ENCODE results near the gene ANKRD52.
"Not testable (repeated sequence)": the region's sequence is repeated elsewhere in the genome, so short reads cannot be mapped to it uniquely, and the experiment has no call there.

Gene ANKRD52

DNA sequence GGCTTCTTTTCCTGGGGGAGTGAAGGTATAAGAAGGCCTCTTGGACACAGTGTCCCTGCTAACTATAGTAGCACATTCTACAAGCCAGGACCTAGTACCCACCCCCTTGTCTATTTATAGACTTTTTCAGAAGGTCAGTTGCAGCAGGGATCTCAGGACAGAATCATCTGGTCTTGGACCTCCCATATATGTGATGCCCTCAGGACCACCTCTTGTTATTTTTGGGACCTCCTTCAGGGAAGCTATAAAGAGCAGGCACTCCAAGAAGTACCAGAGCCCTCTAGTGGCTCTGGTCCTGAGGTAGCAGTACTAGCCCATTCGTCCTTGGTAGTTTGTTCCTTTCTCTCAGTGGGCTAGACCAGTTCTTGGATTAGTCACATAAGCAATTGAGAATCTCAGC lies 12.8 kb upstream of the ANKRD52 start:
- peak in 1 of 2 donors; percentile 5 for DNase-seq

DNA sequence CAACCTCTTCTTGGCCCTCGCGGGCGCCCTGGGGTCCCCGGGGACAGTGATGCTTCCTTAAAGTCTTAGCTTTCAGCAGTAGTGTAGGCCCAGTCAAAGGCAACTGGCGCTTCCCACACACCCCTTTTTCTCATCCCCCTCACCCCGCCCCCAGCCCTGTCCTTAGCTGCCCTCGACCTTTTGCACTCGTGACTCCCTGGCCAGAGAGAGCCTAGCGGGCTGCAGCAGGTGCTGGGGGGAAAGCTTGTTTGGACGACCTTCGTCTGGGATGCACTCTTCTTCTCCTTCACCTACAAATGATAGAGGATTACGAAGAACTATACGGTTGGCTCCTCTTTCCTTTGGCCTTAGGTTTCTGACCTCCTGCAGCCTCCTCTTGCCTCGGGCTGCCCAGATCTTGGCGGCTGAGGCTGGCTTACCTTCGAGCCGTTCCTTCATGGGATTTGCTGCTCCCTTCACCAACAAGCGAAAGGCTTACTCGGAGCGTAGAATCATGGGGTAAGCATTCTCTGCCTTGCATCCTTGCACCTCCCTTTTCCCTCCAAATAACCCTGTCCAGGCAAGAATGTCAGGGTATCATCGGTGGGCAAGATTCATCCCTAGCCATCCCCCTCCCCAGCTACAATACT lies 9.4 kb upstream of the ANKRD52 start:
- DNase-seq: peak in 1 of 2 donors; percentile 16

DNA sequence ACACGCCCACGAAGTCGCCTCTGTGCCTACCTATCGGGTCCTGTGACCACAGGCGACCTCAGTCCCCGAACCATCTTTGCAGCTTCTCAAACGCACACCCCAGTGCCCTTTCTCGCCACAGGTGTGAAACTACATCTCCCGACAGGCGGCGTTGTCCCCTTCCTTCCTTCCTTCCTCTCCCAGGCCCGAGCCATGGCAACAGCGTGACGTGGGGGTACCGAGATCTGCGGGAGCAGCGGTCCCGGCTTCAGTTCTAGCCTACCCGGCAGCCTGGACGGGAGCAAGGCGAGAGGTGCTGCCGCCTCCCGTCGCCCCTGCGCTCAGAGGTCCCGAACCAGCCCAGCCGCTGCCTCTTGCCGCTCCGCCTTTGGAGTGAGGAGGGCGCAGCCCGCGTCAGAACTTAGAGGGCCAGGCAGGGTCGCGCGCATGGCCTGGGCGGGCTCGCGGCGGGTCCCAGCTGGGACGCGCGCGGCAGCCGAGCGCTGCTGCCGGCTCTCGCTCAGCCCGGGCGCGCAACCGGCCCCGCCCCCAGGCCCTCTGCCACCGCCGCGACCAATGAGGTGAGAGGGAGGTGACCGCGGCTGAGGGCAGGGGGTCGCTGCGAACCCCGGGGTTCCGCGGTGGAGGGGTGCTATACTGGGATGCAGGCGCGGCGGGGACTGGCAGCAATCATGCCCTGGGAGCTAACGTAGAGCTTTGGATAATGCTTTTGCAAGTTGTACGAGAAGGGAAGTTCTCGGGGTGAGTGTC lies 8.7 kb upstream of the ANKRD52 start, which contains the start of gene COQ10A:
Gene COQ10A, plus strand, starts transcription at position 250 of the 750 bp plus-strand sequence. Its CDS starts 177 bp downstream, at position 427.
- DNase-seq: peak; percentile 53 to 80

DNA sequence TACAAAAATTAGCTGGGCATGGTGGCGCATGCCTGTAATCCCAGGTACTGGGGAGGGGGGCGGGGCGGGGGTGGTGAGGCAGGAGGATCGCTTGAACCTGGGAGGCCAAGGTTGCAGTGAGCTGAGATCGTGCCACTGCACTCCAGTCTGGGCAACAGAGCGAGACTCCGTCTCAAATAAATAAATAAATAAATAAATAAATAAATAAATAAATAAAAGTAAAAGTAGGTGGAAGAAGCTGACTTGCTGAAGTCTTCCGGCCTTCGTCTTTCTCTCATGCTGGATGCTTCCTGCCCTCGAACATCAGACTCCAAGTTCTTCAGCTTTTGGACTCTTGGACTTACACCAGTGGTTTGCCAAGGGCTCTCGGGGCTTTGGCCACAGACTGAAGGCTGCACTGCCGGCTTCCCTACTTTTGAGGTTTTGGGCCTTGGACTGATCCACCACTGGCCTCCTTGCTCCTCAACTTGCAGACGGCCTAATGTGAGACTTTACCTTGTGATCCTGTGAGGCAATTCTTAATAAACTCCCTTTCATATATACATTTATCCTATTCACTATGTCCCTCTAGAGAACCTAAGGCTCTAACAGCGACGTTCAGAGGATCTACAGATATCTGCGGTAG lies 8.0 kb upstream of the ANKRD52 start:
- DNase-seq: not testable (repeated sequence)

DNA sequence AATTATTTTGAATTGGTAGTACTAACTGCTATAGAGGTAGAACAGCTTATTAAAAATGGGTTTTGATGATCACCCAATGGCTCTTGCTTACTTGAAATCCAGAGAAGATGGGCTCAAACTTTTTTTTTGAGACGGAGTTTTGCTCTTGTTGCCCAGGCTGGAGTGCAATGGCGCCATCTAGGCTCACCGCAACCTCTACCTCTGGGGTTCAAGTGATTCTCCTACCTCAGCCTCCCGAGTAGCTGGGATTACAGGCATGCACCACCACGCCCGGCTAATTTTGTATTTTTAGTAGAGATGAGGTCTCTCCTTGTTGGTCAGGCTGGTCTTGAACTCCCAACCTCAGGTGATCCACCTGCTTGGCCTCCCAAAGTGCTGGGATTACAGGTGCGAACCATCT lies 4.8 kb upstream of the ANKRD52 start:
- not testable (repeated sequence) for DNase-seq

DNA sequence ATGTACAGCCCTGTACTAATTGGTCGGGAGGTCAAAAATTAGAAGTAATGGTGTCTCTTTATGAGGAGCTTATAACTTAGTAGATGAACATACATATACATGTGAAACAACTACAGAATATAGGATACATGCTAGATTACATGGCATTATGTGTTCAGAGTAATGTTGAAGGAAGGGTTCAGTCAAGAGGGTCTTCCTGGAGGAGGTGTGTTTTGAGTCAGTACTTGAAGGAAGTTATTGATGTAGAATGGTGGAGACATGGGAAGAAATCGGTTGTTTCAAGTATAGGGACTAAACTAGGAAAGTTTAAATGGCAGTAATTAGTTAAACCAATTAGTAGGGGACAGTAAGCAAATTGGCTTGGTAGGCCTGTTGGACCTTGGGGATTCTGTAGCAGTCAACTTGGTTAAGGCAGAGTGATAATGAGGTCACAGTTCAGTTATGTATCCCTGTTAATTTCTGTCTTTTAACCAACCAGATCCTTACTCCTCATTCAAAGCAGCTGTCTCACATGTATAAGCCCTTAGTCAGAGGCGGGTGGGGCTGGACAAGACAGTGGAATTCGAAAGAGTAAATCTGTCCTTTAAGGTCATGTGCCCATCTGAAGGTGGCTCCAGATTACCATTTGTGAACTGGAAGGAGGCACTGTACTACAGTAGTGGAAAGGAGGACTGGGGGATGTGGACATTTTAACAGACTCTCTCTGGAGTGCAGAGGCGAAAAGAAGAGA lies 3.5 kb upstream of the ANKRD52 start:
- no peak for DNase-seq

DNA sequence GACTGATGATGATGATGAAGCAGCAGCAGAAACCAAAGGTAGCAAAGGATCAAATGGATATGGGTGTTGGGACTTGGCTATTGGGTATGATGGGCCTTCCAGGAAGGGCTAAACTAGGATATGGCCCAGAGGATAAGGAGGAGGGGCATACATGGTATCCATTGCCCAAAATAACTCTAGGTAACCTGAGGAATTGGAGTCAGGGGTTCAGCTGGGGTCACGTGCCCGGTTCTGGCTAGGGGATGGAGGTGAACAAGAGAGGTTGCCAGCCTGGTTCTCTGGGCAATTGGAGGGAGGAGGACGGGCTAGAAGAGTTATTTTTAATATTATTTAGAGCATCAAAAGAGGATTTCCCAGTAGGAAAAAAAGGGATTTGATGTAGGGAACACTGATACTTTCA lies 2.7 kb upstream of the ANKRD52 start:
- DNase-seq: no peak

DNA sequence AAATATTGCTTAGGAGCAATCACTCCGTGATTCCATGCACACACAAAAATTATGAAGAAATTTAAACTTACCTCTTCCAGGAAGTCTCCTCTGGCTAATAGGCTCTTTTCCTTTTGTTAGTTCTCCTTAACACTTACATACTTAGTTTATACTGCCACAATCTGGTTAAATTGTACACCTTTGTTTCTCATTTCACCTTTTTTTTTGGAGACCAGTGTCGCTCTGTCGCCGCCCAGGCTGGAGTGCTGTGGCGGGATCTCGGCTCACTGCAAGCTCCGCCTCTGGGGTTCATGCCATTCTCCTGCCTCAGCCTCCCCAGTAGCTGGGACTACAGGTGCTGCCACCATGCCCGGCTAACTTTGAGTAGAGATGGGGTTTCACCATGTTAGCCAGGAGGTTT lies 2.2 kb upstream of the ANKRD52 start:
- no peak for DNase-seq

DNA sequence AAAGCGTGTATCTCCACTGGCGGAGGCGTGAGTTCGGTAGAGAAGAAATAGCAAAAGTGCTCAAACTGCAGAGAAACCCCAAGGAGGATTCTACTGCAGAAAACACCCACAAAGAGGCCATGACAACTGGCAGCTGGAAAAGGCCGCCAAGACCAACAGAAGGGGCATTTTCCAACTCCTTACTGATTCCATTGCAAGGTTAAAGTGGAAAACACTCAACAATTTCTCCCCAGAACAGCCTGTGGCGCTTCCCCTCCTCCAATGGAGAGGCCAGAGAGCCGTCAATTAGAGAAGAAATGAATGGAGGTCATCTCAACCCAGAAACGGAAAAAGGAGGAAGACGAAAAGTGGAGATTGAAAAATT lies 618 bp upstream of the ANKRD52 start:
- DNase-seq: no peak

DNA sequence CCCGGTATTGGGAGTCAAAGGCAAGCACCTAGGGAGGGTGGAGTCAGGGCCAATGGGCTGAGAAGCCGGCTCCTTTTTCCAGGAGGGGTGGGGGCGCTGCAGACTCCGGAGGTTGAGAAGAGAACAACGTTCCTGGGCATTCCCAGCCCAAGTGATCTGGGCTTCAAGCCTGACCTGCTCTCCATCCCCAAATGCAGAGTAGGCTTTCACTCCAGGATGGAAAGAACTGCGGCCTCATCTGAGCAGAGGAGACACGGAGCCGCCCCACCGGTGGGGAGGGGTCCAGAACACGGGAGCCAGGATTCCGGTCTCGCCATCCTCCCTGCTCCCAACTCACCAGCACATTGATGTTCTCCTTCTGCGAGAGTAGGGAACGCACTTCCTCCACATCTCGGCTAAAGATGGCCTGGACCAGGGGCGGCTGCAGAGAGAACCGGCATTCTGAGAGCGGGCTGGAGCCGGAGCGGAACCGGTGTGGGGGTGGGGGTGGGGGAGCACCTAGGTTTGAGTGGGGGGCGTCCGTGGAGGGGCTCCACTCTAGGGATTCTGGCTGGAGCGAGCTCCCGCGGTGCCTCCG lies 605 bp downstream of the ANKRD52 start:
- no peak for DNase-seq

DNA sequence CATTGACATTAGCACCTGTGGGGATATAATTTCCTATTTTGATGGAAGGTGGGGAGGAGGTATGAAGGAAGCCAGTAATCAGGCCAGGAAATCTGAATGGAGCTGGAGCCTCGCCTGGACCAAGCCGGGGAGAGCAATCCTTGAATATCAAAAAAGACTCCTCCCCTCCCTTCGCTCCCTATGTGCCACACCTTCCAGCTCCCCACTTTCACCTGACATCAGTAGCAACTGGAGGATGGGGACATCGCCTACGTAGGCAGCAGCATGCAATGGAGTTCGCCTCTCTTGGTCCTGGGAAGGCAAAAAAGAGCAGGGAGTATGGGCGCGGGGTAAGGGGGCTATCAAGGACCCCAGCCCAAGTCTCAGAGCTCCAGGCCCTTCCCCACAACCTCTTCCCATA lies 1.1 kb downstream of the ANKRD52 start:
- DNase-seq: no peak

DNA sequence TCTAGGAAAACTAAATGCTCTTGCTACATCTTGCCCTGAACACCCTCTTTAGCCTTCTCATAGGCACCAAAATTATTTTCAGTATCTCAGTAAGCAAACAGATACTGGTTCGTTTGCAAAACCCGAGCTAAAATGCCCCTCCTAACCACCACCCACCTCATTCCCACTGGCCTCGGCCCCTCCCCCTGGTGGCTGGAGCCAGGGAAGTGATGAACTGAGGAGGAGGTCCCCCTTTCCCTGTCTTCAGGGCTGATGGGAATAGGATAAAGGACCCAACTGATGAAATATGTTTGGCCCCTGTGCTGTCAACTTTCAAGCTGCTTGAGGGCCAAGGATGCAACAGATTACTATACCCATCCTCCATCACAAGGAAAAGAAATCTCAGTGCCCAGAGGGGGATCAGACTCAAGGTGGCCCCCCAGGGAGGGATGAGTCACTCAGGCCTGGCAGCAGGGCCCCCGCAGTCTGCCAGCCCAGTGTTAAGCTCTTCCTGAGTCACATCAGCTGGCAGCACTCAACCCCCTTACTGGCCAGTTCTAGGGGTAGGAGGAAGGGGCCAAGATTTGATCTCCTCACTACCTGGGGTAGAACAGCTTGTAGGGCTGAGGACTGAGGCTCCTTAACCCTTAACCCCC lies 1.7 kb downstream of the ANKRD52 start:
- DNase-seq: no peak

DNA sequence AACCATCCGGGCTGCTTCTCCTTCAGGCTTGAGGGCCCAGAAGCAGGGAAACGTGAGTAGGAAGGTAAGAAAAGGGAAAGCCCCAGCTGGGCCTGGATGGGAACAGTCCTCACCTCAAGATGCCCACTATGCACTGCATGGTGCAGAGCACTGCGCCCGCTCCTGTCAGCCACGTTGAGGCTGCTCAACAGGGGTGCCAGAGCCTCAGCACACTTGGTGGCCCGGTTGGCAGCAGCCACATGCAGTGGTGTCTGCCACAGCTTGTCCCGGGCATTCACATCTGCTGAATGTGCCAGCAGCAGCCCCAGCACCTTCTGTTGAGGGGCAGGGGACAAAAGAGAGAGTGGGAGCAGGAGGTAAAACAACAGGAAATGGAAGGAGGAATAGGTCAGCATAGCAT lies 2.5 kb downstream of the ANKRD52 start:
- no peak for DNase-seq

DNA sequence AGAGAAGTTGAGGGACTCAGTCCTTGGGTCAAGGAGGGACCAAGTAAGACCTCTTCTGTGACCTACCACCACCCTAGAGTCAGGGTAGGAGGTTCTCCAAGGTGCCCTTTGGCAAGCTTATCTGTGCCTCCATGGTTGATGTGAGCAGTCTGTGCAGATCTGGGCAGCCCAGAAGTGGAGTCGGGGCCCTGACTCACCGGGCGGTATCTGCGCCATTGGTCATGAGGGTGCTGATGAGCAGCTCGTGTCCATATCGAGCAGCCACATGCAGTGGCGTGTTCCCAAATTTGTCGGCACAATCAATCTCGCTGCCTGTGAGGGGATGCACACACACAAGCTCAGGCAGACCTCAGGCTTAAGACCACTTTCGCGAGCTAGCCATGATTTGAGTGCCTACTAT lies 5.1 kb downstream of the ANKRD52 start:
- no peak for DNase-seq

DNA sequence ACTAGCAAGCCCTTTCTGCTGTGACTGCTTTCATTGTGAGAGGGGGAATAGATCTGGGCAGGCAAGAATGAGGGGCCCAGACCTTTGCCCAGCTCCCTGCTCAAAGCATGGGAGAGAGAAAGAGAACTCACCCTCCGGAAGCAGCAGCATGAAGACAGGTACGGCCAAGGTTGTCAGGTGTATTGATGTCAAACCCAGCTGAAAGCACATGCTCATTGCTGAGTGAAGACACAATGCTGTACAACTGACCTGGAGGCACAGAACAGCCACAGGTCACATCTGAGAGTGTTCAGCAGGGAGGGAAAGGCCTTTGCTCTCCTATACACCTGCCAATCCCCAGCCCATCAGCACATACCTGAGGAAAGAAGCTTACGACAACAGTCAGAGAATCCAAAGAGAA lies 5.5 kb downstream of the ANKRD52 start:
- DNase-seq: no peak

DNA sequence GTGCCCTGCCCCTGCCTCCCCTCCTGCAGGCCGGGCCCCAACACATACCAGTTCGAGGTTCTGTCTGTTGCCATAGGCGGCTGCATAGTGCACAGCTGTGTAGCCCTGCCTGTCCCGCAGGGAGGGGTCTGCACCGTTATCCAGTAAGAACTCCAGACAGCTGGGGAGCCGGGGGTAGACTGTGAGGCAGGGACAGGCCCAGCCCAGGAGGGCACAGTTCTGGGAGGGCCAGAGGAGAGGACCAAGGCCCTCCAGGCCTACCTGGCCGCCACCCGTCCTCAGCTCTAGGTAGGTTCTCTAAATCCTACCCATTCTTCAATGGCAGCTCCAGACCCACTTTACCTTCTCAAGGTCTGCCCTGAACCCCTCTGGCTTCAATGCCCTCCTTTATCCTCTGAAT lies 9.5 kb downstream of the ANKRD52 start:
- DNase-seq: no peak

DNA sequence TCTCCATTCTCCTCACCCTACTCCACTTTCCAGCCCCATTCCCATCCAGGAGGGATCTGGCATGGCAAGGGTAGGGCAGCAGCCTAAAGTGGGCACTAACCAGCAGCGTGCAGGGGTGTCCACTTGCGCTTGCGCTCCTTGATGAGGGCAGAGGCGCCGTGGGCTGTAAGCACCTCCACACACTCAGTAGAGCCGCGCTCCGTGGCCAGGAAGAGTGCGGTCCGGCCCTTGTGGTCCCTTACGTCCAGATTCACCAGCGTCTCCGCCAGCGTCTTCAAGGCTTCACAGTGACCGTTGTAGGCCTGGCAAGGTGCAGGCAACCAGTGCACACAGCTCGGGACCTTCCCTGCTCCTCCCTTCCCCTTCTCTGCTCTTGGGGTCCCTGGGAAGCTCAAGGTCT lies 10.3 kb downstream of the ANKRD52 start:
- DNase-seq: no peak

DNA sequence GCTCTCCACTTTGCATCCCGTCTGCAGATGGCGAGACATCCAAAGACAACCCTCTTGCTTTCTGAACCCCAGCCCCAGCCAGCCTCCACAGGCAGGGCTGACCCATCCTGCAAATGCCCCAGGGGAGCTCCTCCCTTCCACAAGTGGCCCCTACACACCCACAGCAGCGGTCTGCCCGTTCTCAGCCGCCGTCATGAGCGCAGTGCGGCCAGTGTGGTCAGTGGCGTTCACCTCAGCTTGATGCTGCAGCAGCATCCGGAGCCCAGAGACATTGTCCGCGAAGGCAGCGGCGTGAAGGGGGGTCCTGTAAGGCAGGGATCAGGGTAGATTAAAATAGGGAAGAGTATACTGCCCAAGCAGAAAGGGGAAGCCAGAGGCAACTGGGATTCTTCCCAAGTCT lies 13.7 kb downstream of the ANKRD52 start:
- DNase-seq: no peak

DNA sequence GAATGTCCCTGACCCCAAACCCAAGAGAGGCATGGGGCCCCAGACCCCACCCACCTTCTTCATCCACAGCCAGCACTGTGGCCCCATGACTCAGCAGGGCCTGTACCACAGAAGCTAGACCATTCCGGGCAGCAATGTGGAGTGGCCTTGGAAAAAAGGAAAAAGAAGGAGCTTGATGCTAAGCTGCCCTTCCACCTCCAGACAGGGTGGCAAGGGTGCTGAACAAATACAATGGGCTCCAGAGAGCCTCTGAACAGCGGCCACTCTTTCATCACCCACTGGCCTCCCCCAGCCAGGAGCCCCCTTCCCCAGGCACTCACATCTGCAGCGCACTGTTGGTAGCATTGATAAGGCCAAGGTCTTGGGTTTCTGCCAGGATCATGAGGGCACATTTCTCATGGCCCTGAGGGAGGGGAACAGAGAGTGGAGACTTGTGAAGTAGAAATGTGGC lies 14.4 kb downstream of the ANKRD52 start:
- no peak for DNase-seq

DNA sequence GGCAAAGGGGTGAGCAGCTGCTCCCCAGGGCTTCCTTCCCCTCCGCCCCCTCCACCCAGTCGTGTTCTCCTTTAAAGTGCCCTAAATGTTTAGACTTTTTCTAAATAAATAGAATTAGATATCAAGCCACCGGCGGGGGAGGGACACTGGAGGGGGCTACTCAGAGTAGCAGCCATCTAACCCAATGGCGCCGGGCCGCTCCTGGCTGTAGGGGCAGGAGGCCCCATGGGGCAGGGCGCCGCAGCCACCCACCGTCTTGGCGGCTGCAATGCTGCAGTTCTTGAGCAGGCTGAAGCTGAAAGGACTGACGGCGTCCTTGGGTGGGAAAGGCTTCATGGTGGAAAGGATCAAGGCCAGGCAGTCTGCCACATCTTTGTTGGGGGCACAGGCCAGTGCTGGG lies 15.2 kb downstream of the ANKRD52 start:
- DNase-seq: no peak

DNA sequence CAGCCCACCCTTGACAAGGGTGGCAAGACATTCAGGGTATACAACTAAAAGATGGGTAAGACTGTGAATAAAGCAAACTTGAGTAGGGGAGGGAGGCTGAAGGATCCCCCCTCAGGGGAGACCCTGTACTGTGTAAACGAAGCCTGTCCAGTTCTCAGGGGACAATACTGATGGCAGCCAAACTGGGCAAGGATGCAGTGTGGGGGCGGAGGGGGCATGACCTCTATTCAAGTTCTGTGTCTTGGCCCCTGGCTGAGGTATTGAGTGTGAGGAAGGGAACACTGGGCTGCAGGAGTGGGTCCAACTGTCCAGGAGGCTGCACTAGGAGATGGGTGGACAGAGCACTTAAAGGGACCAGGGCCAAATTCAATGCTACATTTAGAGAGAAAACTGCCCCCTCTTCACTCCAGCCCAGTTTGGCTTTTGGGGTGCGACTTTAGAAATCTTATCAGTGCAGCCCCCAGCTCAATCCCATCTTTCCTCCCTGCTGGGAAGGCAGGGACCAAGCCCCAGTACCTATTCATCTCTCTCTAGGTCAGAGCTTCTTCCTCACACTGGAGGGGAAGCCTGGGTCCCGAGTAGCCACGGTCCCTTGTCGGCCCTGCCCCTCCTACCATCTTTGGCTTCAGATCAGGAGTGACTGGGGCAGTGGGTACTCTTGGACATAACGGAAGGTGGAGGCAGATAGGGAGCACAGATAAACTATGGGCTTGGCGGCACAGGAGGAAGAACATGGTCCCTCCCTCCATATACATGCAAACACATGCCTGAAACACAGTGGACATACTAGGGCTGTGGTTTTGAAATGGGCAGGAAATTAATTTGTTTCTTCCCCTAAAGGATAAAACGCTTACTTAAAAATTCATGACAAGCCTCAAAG lies 16.5 kb downstream of the ANKRD52 start:
- no peak for DNase-seq

DNA sequence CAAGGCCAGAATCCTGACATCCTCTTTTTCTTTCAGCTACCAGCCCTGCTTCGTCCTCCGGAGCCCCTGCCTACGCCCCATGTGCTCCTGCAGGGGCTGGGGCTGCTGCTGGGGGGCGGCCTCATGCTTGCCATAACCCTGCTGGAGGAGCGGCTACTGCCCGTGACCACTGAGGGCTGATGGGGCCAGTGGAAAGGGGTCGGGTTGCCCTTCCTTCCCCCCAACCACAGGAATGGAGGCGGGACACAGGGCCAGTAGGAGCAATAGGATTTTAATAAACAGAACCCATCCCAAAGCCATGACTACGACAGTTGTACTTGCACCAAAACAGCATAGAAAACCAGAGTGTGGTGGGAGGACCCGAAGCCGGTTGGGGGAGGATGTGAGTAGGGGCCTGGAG lies 20.6 kb downstream of the ANKRD52 start:
- DNase-seq: no peak
